Measurements from ENCODE around the gene CEP295NL. TPM values are rescaled to one million over a fixed set of nuclear protein-coding genes. Genes with fewer than 3 reads are reported as not detected.

The CEP295NL gene
- total and polyA plus RNA-seq, 2 of the 13 experiments (the other 11 are each of a cell fraction or from before 2014, with no cell fraction given) = not detected

DNA sequence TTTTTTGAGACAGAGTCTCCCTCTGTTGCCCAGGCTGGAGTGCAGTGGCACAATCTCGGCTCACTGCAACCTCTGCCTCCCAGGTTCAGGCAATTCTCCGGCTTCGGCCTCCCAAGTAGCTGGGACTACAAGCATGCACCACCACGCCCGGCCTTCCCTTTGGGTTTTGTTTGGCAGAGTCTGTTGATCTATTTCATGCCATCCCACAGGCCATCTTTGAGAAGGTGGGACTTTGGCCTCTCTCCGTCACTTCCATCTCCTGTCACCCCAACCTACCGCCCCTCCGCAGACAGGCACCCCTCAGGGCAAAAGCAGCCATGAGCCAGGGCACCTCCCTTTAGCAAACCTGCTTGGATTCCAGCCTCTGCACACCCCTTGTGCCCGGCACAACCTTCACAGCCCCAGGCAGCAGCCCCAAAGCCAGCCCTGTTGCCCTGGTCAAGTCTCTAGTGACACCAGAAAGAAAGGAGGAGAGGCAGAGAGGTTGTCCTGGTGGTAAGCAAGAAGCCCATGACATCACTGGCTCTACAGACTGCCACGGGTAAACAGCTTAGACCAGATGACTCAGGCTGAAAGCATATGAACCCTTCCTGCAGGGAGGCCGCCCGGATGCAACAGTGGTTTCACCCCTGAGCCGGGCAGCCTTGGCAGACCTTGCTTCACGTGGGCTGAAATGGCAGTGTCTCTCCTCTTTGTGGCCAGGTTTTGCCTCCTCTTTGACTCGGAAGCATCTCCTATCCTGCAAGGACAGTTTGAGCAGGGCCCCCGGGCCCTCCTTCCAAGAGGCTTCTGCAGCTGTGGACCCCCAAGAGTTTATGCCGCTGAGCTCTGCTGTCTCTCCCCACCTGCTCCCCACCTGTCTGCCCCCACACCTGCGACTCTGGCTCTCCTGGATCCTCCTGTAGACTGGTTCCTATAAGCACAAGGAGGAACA lies 30.3 kb upstream of the CEP295NL start (continued):
- TF ChIP-seq, protein P1, sequence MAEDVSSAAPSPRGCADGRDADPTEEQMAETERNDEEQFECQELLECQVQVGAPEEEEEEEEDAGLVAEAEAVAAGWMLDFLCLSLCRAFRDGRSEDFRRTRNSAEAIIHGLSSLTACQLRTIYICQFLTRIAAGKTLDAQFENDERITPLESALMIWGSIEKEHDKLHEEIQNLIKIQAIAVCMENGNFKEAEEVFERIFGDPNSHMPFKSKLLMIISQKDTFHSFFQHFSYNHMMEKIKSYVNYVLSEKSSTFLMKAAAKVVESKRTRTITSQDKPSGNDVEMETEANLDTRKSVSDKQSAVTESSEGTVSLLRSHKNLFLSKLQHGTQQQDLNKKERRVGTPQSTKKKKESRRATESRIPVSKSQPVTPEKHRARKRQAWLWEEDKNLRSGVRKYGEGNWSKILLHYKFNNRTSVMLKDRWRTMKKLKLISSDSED (CRISPR knock-in tag; IDR thresholded peaks at IDR 0.05) = no peak
- TF ChIP-seq RXRA (CRISPR knock-in tag; IDR thresholded peaks at IDR 0.05) = peak; percentile 75; the same call in 1 of the 2 replicates
- TF ChIP-seq KLF6 (CRISPR knock-in tag; IDR thresholded peaks at IDR 0.05) = no peak
- no peak for TF ChIP-seq KLF11 (CRISPR knock-in tag; IDR thresholded peaks at IDR 0.05)
- TF ChIP-seq ZNF24 (IDR thresholded peaks at IDR 0.05) = no peak
- no peak for TF ChIP-seq ZNF124 (CRISPR knock-in tag; IDR thresholded peaks at IDR 0.05)
- TF ChIP-seq, protein P2, sequence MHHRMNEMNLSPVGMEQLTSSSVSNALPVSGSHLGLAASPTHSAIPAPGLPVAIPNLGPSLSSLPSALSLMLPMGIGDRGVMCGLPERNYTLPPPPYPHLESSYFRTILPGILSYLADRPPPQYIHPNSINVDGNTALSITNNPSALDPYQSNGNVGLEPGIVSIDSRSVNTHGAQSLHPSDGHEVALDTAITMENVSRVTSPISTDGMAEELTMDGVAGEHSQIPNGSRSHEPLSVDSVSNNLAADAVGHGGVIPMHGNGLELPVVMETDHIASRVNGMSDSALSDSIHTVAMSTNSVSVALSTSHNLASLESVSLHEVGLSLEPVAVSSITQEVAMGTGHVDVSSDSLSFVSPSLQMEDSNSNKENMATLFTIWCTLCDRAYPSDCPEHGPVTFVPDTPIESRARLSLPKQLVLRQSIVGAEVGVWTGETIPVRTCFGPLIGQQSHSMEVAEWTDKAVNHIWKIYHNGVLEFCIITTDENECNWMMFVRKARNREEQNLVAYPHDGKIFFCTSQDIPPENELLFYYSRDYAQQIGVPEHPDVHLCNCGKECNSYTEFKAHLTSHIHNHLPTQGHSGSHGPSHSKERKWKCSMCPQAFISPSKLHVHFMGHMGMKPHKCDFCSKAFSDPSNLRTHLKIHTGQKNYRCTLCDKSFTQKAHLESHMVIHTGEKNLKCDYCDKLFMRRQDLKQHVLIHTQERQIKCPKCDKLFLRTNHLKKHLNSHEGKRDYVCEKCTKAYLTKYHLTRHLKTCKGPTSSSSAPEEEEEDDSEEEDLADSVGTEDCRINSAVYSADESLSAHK (CRISPR knock-in tag; IDR thresholded peaks at IDR 0.05; ENCODE audit: borderline replicate concordance) = no peak
- no peak for TF ChIP-seq HIVEP1 (CRISPR knock-in tag; IDR thresholded peaks at IDR 0.05)
- TF ChIP-seq MTF2 (CRISPR knock-in tag; IDR thresholded peaks at IDR 0.05; ENCODE audit: borderline replicate concordance) = no peak
- TF ChIP-seq ZNF549 (CRISPR knock-in tag; IDR thresholded peaks at IDR 0.05) = no peak
- TF ChIP-seq, protein P3, sequence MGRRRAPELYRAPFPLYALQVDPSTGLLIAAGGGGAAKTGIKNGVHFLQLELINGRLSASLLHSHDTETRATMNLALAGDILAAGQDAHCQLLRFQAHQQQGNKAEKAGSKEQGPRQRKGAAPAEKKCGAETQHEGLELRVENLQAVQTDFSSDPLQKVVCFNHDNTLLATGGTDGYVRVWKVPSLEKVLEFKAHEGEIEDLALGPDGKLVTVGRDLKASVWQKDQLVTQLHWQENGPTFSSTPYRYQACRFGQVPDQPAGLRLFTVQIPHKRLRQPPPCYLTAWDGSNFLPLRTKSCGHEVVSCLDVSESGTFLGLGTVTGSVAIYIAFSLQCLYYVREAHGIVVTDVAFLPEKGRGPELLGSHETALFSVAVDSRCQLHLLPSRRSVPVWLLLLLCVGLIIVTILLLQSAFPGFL (CRISPR knock-in tag; IDR thresholded peaks at IDR 0.05) = no peak
- TF ChIP-seq ATM (IDR thresholded peaks at IDR 0.05; ENCODE audit: borderline replicate concordance) = no peak
- no peak for TF ChIP-seq SP4 (CRISPR knock-in tag; IDR thresholded peaks at IDR 0.05)
- TF ChIP-seq, protein P4, sequence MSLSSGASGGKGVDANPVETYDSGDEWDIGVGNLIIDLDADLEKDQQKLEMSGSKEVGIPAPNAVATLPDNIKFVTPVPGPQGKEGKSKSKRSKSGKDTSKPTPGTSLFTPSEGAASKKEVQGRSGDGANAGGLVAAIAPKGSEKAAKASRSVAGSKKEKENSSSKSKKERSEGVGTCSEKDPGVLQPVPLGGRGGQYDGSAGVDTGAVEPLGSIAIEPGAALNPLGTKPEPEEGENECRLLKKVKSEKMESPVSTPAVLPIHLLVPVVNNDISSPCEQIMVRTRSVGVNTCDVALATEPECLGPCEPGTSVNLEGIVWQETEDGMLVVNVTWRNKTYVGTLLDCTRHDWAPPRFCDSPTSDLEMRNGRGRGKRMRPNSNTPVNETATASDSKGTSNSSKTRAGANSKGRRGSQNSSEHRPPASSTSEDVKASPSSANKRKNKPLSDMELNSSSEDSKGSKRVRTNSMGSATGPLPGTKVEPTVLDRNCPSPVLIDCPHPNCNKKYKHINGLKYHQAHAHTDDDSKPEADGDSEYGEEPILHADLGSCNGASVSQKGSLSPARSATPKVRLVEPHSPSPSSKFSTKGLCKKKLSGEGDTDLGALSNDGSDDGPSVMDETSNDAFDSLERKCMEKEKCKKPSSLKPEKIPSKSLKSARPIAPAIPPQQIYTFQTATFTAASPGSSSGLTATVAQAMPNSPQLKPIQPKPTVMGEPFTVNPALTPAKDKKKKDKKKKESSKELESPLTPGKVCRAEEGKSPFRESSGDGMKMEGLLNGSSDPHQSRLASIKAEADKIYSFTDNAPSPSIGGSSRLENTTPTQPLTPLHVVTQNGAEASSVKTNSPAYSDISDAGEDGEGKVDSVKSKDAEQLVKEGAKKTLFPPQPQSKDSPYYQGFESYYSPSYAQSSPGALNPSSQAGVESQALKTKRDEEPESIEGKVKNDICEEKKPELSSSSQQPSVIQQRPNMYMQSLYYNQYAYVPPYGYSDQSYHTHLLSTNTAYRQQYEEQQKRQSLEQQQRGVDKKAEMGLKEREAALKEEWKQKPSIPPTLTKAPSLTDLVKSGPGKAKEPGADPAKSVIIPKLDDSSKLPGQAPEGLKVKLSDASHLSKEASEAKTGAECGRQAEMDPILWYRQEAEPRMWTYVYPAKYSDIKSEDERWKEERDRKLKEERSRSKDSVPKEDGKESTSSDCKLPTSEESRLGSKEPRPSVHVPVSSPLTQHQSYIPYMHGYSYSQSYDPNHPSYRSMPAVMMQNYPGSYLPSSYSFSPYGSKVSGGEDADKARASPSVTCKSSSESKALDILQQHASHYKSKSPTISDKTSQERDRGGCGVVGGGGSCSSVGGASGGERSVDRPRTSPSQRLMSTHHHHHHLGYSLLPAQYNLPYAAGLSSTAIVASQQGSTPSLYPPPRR (CRISPR knock-in tag; IDR thresholded peaks at IDR 0.05; ENCODE audit: borderline replicate concordance) = no peak
- TF ChIP-seq SALL2 (CRISPR knock-in tag; IDR thresholded peaks at IDR 0.05) = no peak
- TF ChIP-seq, protein P5, sequence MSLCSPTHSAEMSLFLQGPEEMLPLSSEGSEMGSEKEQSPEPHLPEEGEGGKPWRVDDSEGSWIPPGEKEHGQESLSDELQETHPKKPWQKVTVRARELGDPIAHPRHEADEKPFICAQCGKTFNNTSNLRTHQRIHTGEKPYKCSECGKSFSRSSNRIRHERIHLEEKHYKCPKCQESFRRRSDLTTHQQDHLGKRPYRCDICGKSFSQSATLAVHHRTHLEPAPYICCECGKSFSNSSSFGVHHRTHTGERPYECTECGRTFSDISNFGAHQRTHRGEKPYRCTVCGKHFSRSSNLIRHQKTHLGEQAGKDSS (CRISPR knock-in tag; IDR thresholded peaks at IDR 0.05; ENCODE audit: borderline replicate concordance, low read depth) = no peak; the same call in none of the 2 replicates
- TF ChIP-seq ZNF558 (CRISPR knock-in tag; IDR thresholded peaks at IDR 0.05; ENCODE audit: borderline replicate concordance) = no peak
- TF ChIP-seq FLYWCH1 (CRISPR knock-in tag; IDR thresholded peaks at IDR 0.05) = no peak
- peak; percentile 95 for TF ChIP-seq ETV5 (CRISPR knock-in tag; IDR thresholded peaks at IDR 0.05; ENCODE audit: borderline replicate concordance)

Data from HepG2 (cell line).